Measurements from ENCODE around the gene HEPACAM. TPM values are rescaled to one million over a fixed set of nuclear protein-coding genes. Genes with fewer than 3 reads are reported as not detected.

The HEPACAM gene
- total RNA-seq, 1 experiment from 2014 or later: not detected

GRCh38 chr11:124884869-124885479 is 50.9 kb downstream of the HEPACAM start:
- no peak overlapping the region for H2AFZ ChIP-seq (ENCODE audit: low read length)
- no peak overlapping the region for H2BK5ac ChIP-seq (ENCODE audit: insufficient read length, low read length)
- no peak overlapping the region for H4K5ac ChIP-seq (ENCODE audit: insufficient read length, low read depth, low read length)
- H3K18ac ChIP-seq (ENCODE audit: insufficient read length, low read depth, low read length): no peak overlapping the region
- H3K79me2 ChIP-seq (ENCODE audit: insufficient read depth, low read length): no peaks in the 10 kb centered on the region
- no peaks in the 10 kb centered on the region; the same call in 1 of the 2 replicates for H3K27me3 ChIP-seq (ENCODE audit: insufficient read depth, low read length)
- no peak overlapping the region for H2BK12ac ChIP-seq (ENCODE audit: insufficient read length, low read depth, low read length)
- no peak overlapping the region for H3K9ac ChIP-seq (ENCODE audit: extremely low read depth, insufficient read length, low read length)
- H3K4me3 Mint-ChIP-seq: no peak overlapping the region
- no peak overlapping the region for H3K4me2 ChIP-seq (ENCODE audit: insufficient read depth, insufficient read length, low read length)
- H3K9me3 Mint-ChIP-seq: no peaks in the 10 kb centered on the region
- no peak overlapping the region for H3K4ac ChIP-seq (ENCODE audit: low read depth, low read length)
- H3K27me3 Mint-ChIP-seq (ENCODE audit: low read depth): peaks cover 29% of the 10 kb centered on the region
- no peak for DNase-seq
- H3K79me1 ChIP-seq (ENCODE audit: insufficient read depth, low read depth, low read length, poor library complexity, severe bottlenecking): no peaks in the 10 kb centered on the region
- no peak overlapping the region for H4K91ac ChIP-seq (ENCODE audit: insufficient read length, low read depth, low read length)
- WGBS (ENCODE audit: extremely low coverage, insufficient read length, low lambda C conversion rate): no CpG with 5 or more reads among the region's 5 CpGs
- H4K20me1 ChIP-seq (ENCODE audit: control insufficient read depth, insufficient read depth, insufficient read length): no peaks in the 10 kb centered on the region
- no peak overlapping the region for H3K27ac ChIP-seq (ENCODE audit: insufficient read length, low read depth, low read length)
- no peak overlapping the region for H3K14ac ChIP-seq (ENCODE audit: insufficient read depth, low read length)
- H3K4me1 ChIP-seq (ENCODE audit: insufficient read depth, low read length): no peaks in the 10 kb centered on the region
- no peak overlapping the region for H2BK20ac ChIP-seq (ENCODE audit: low read depth, low read length, poor library complexity, severe bottlenecking)
- 0 out of 4 replicates have a peak, but pooled peaks cover 0 to 3% of the 10 kb centered on the region in 2 experiments for H3K4me1 Mint-ChIP-seq
- H4K8ac ChIP-seq (replicated peaks; ENCODE audit: insufficient read length, low read depth, low read length): no peak overlapping the region
- no peak overlapping the region for H2BK15ac ChIP-seq (ENCODE audit: low read depth, low read length)
- TF ChIP-seq CTCF (conservative IDR thresholded peaks at IDR 0.05): no peak
- H3K27ac Mint-ChIP-seq: peak overlapping the region in 1 of 3 experiments; percentile 86; a peak in 1 of 7 replicates
- no peaks in the 10 kb centered on the region for H3K36me3 Mint-ChIP-seq (ENCODE audit: insufficient read depth in 1 of 3, low read depth in 3 of 3)
- H3K9me3 ChIP-seq (ENCODE audit: control insufficient read depth, low read depth, low read length): no peaks in the 10 kb centered on the region
- H2BK120ac ChIP-seq (ENCODE audit: low read depth, low read length, poor library complexity, severe bottlenecking): no peak overlapping the region
- no peak overlapping the region for H3K23ac ChIP-seq (ENCODE audit: insufficient read length, low read depth, low read length)
- H3K23me2 ChIP-seq (ENCODE audit: insufficient read length, low read depth, low read length, poor library complexity, severe bottlenecking): no peaks in the 10 kb centered on the region
- H3T11ph ChIP-seq (ENCODE audit: low read length): no peak overlapping the region
- H3K56ac ChIP-seq (ENCODE audit: insufficient read length, low read depth, low read length): no peak overlapping the region
- no peak overlapping the region for H2AK5ac ChIP-seq (ENCODE audit: insufficient read length, low read length)

All from H9 (cell line).